ENCODE data around the gene ACTN4. TPM values are rescaled to one million over a fixed set of nuclear protein-coding genes. Genes with fewer than 3 reads are reported as not detected.
"Not testable (repeated sequence)": the region's sequence is repeated elsewhere in the genome, so short reads cannot be mapped to it uniquely, and the experiment has no call there.

The ACTN4 gene
- total RNA-seq, 1 donor from 2014 or later = 152 TPM

- DNase-seq = not testable (repeated sequence)
Observed at GRCh38 chr19:38770228-38770948, 122.9 kb downstream of the ACTN4 start.

DNA sequence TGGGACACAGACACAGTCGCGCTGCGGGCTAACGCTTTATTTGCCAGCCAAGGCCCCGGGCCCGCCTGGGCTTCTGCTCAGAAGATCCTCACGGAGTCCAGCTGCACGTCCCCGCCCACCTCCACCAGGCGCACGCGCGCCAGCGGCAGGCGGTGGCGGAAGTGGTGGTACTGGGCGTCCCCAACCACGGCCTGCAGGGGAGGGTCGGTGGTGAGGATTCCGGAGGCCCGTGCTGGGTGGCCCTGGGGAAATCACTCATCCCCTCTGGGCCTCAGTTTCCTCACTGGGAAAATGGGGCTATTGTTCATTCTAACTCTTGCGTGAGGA lies 123.5 kb downstream of the ACTN4 start:
- DNase-seq = not testable (repeated sequence)

- not testable (repeated sequence) for DNase-seq
Observed at GRCh38 chr19:38771569-38771968, 124.1 kb downstream of the ACTN4 start.

DNA sequence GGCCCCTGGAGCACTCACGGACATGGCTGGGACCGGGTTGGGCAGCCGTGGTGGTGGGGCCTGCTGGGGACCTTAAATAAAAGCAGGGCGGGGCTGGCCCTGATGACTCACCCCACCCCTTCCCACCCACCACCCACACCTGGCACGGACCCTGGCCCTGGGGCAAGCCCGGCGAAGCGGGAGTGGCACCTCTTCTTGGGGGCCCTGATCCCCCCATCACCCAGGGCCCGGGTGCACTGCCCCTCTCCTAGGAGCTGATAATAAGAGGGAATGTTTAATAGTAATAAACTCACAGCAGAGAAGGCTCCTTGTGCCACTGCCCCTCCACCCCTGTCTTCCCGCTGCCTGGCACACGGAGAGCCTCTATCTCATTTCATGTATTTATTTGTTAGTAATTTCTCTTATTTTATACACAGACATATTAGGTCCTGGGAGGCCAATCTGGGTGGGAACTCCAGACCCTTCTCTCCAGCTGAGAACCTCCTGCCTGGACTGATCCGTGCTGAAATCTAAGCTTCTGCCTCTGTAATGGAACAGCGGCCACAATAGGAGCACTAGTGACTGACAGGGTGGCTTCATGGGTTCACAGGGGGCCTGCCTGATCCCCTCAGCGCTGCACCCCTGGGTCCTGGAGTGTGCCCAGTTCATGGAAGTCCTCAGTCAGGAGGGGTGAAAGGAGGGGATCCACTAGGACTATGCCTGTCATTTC lies 126.2 kb downstream of the ACTN4 start, which contains the start of gene LGALS7:
Gene LGALS7, minus strand, starts transcription at position 49 of the 709 bp plus-strand sequence. Its CDS starts 25 bp downstream, at position 24.
- no peak for DNase-seq

DNA sequence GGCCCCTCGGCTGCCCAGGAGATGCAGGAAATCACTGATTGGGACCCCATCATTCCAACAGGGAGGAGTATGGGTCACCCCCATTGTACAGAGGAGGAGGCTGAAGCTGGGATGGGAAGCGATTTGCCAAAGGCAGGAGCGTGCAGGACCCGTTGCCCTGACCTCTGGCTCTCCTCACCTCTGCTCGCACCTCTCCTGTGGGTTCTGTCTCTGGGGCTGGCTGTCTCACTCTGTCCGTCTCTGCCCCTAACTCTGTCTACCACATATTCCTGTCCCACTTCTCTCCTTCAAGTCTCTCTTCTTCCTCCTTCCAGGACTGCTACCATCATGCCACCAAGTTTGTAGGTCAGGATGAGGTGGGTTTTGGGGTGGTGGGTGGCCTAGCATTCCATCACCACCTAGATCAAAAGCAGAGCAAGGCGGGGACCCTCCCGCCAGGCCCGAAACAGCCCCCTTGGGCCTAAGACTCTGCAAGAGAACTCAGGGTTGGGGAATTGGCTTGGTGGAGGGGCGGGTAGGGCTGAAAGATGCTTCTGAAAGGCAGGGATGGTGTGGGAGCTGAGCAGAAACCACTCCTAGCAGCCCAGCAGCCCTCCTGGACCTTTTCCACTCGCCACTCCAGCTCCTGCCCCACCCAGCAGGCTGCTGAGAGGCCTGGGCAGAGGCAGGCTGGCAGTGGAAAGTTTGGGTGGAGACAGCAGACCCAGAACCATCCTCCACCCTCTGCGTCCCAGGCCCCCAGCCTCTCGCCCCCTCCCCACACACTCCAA lies 126.9 kb downstream of the ACTN4 start:
- DNase-seq = no peak

GRCh38 chr19:38778733-38779132 lies 131.3 kb downstream of the ACTN4 start:
- no peak for DNase-seq

DNA sequence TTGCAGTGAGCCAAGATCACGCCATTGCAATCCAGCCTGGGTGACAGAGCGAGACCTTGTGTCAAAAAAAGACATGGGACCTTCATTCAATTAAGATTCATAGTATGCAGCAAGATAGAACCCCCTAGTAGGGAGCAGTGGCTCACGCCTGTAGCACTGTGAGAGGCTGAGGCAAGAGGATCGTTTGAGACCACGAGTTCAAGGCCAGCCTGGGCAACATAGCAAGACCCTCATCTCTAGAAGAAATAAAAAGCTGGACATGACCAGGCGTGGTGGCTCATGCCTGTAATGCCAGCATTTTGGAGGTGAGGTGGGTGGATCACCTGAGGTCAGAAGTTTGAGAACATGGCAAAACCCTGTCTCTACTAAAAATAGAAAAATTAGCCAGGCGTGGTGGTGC lies 133.0 kb downstream of the ACTN4 start:
- no peak for DNase-seq

DNA sequence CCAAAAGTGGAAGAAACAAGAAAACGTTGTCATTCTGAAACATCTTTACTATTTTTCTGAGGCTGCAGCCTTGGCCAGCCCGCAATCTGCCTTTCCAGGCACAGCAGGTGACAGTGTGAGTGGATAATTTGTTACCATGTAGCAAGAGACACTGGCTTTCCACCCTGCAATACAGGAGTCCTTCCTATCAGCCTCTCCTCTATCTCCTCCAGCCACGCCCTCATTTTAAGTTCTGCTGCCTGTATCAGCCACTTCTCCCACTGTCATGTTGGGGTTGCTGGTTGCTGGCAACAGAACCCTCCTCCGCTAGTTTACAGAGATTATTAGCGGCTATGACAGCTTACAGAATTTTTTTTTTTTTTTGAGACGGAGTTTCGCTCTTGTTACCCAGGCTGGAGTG lies 133.6 kb downstream of the ACTN4 start:
- DNase-seq = no peak

Other genes with a start within 250 kb of the ACTN4 start
- 6.2 TPM for gene FAM98C, start 244.6 kb upstream of the ACTN4 start, total RNA-seq
- gene RASGRP4, start 221.4 kb upstream of the ACTN4 start, total RNA-seq = 1.8 TPM
- 21.1 TPM for gene RYR1, start 214.0 kb upstream of the ACTN4 start, total RNA-seq
- gene MAP4K1, start 29.7 kb upstream of the ACTN4 start, total RNA-seq = 0.59 TPM
- gene EIF3K, start 28.5 kb upstream of the ACTN4 start, total RNA-seq = 193 TPM
- gene CAPN12, start 96.8 kb downstream of the ACTN4 start, total RNA-seq = 6.0 TPM
- gene LGALS7, start 125.9 kb downstream of the ACTN4 start, total RNA-seq = 102 TPM
- gene LGALS7B, start 141.6 kb downstream of the ACTN4 start, total RNA-seq = 285 TPM
- gene LGALS4, start 165.3 kb downstream of the ACTN4 start, total RNA-seq = 1.3 TPM
- 50.1 TPM for gene ECH1, start 184.1 kb downstream of the ACTN4 start, total RNA-seq
- gene HNRNPL, start 202.3 kb downstream of the ACTN4 start, total RNA-seq = 205 TPM
- gene RINL, start 230.6 kb downstream of the ACTN4 start, total RNA-seq = 4.6 TPM